Measurements from ENCODE around the gene PBRM1.
"Not testable (repeated sequence)": the region's sequence is repeated elsewhere in the genome, so short reads cannot be mapped to it uniquely, and the experiment has no call there.

PBRM1 gene

GRCh38 chr3:52685709-52686691 is at the start of gene PBRM1, which contains the start of gene GNL3:
TSS of gene PBRM1 (minus strand) at chr3:52685913.
TSS of gene GNL3 (plus strand) at chr3:52686032. CDS start at chr3:52686093, 61 bp downstream.
- DNase-seq (ENCODE audit: low read depth in 3 of 3, low spot score in 1 of 3) = peak; percentile 72 to 85 (median 82)

GRCh38 chr3:52733256-52733891 is 47.7 kb upstream of the PBRM1 start:
- DNase-seq (ENCODE audit: low read depth in 3 of 3, low spot score in 1 of 3) = no peak

GRCh38 chr3:52731590-52731989 is 45.9 kb upstream of the PBRM1 start:
- DNase-seq (ENCODE audit: low read depth in 3 of 3, low spot score in 1 of 3) = no peak

- no peak for DNase-seq (ENCODE audit: low read depth in 3 of 3, low spot score in 1 of 3)
Observed at GRCh38 chr3:52730681-52731080, 45.0 kb upstream of the PBRM1 start.

GRCh38 chr3:52728753-52729152 is 43.0 kb upstream of the PBRM1 start:
- DNase-seq (ENCODE audit: low read depth in 3 of 3, low spot score in 1 of 3) = not testable (repeated sequence)

GRCh38 chr3:52724511-52724910 is 38.8 kb upstream of the PBRM1 start:
- DNase-seq (ENCODE audit: low read depth in 3 of 3, low spot score in 1 of 3) = no peak

GRCh38 chr3:52723935-52724334 is 38.2 kb upstream of the PBRM1 start:
- no peak for DNase-seq (ENCODE audit: low read depth in 3 of 3, low spot score in 1 of 3)

GRCh38 chr3:52722491-52722890 is 36.8 kb upstream of the PBRM1 start:
- no peak for DNase-seq (ENCODE audit: low read depth in 3 of 3, low spot score in 1 of 3)

- DNase-seq (ENCODE audit: low read depth in 3 of 3, low spot score in 1 of 3) = no peak
Observed at GRCh38 chr3:52721730-52722008, 36.0 kb upstream of the PBRM1 start.

- no peak for DNase-seq (ENCODE audit: low read depth in 3 of 3, low spot score in 1 of 3)
Observed at GRCh38 chr3:52721002-52721729, 35.5 kb upstream of the PBRM1 start.

GRCh38 chr3:52719618-52720017 is 33.9 kb upstream of the PBRM1 start:
- no peak for DNase-seq (ENCODE audit: low read depth in 3 of 3, low spot score in 1 of 3)

- no peak for DNase-seq (ENCODE audit: low read depth in 3 of 3, low spot score in 1 of 3)
Observed at GRCh38 chr3:52715714-52716305, 30.1 kb upstream of the PBRM1 start.

GRCh38 chr3:52714335-52715302 is 28.9 kb upstream of the PBRM1 start:
- no peak for DNase-seq (ENCODE audit: low read depth in 3 of 3, low spot score in 1 of 3)

- no peak for DNase-seq (ENCODE audit: low read depth in 3 of 3, low spot score in 1 of 3)
Observed at GRCh38 chr3:52712291-52713212, 26.8 kb upstream of the PBRM1 start.

- no peak for DNase-seq (ENCODE audit: low read depth in 3 of 3, low spot score in 1 of 3)
Observed at GRCh38 chr3:52710512-52710911, 24.8 kb upstream of the PBRM1 start.

- DNase-seq (ENCODE audit: low read depth in 3 of 3, low spot score in 1 of 3) = no peak
Observed at GRCh38 chr3:52707585-52707984, 21.9 kb upstream of the PBRM1 start.

- peak; percentile 47 to 73 (median 66) for DNase-seq (ENCODE audit: low read depth in 3 of 3, low spot score in 1 of 3)
Observed at GRCh38 chr3:52705688-52706686, 20.3 kb upstream of the PBRM1 start, which contains the start of the genes GLT8D1 and SPCS1. TSS of gene GLT8D1 (minus strand) at chr3:52705791. CDS start at chr3:52700460, 5,331 bp downstream. TSS of gene SPCS1 (plus strand) at chr3:52706106. CDS start at chr3:52706247, 141 bp downstream.

GRCh38 chr3:52705438-52705687 is 19.6 kb upstream of the PBRM1 start:
- DNase-seq (ENCODE audit: low read depth in 3 of 3, low spot score in 1 of 3) = no peak
